CD4-positive, alpha-beta T cell treated with Interleukin-6 for 4 hours (primary cell): ENCODE measurements around the gene TMEM63B.
"Not testable (repeated sequence)": the region's sequence is repeated elsewhere in the genome, so short reads cannot be mapped to it uniquely, and the experiment has no call there.

ENCODE experiments used
- DNase-seq: peaks from one replicate; pipeline ENCODE4 v3.0.0-alpha.2; 2020; ENCODE audit warnings: mixed read lengths

Gene TMEM63B

GRCh38 chr6:44196351-44196750 is 69.0 kb downstream of the TMEM63B start:
- not testable (repeated sequence) for DNase-seq

GRCh38 chr6:44198684-44199083 is 71.3 kb downstream of the TMEM63B start:
- no peak for DNase-seq

- no peak for DNase-seq
These were observed 72.5 kb downstream of the TMEM63B start for GRCh38 chr6:44199883-44200282.

- no peak for DNase-seq
These were observed 73.8 kb downstream of the TMEM63B start for GRCh38 chr6:44201200-44201599.

- DNase-seq = no peak
These were observed 74.4 kb downstream of the TMEM63B start for GRCh38 chr6:44201638-44202303.

GRCh38 chr6:44202332-44202971 is 75.1 kb downstream of the TMEM63B start:
- DNase-seq = no peak

GRCh38 chr6:44202972-44203750 is 75.8 kb downstream of the TMEM63B start:
- no peak for DNase-seq

- DNase-seq = no peak
These were observed 76.6 kb downstream of the TMEM63B start for GRCh38 chr6:44203955-44204354.
